H1 (cell line): ENCODE data around the gene CD28. TPM values are rescaled to one million over a fixed set of nuclear protein-coding genes. Genes with fewer than 3 reads are reported as not detected.

Experiments used
- CTCF ChIA-PET: fragments of 300-600 bp; sonication (Branson Sonifier 250); formaldehyde crosslinking; loops from one replicate; lab custom pipeline; 2021; ENCODE audit not compliant: partially characterized antibody; lab: Charles Lee
- POLR2A ChIA-PET: fragments of 300-600 bp; sonication (Branson Sonifier 250); formaldehyde crosslinking; loops from one replicate; lab custom pipeline; 2021; ENCODE audit warnings: inconsistent platforms; ENCODE audit not compliant: partially characterized antibody; lab: Charles Lee
- DNase-seq, 2 experiments: peaks; one replicate each; pipeline versions ENCODE4 v3.0.0 to v3.0.0-alpha.2; 2010 to 2022; ENCODE audit warnings: low spot score in 2 of 2, low read depth in 1 of 2, mixed read lengths in 1 of 2
- FAIRE-seq: peaks from 2 replicates; lab custom pipeline; 2011; peaks lifted over from hg19 to GRCh38; lab: Jason Lieb, UNC
- H2AFZ ChIP-seq: 2 replicates; pipeline ENCODE4 v1.8.1; 2012; ENCODE audit warnings: low read length, inconsistent platforms
- H2AK5ac ChIP-seq: 2 replicates; pipeline ENCODE4 v1.6.1; 2013; ENCODE audit warnings: low read depth, low read length
- H2BK120ac ChIP-seq: replicated peaks from 2 replicates; pipeline ENCODE3; 2013; ENCODE audit warnings: low read depth, low read length, inconsistent platforms
- H2BK12ac ChIP-seq: 2 replicates; pipeline ENCODE4 v1.6.1; 2013; ENCODE audit warnings: low read depth, low read length
- H2BK15ac ChIP-seq: 2 replicates; pipeline ENCODE4 v1.6.1; 2013; ENCODE audit warnings: low read length
- H2BK20ac ChIP-seq: 2 replicates; pipeline ENCODE4 v1.6.1; 2013; ENCODE audit warnings: low read length
- H2BK5ac ChIP-seq: 2 replicates; pipeline ENCODE4 v1.6.1; 2013; ENCODE audit warnings: low read depth, low read length
- H3K14ac ChIP-seq: 2 replicates; pipeline ENCODE4 v1.6.1; 2013; ENCODE audit warnings: inconsistent platforms; ENCODE audit not compliant: insufficient read length
- H3K18ac ChIP-seq: 2 replicates; pipeline ENCODE4 v1.6.1; 2013; ENCODE audit warnings: low read length; ENCODE audit errors: extremely low read depth
- H3K23ac ChIP-seq: 2 replicates; pipeline ENCODE4 v1.6.1; 2013; ENCODE audit warnings: inconsistent platforms; ENCODE audit not compliant: insufficient read length
- H3K23me2 ChIP-seq: 2 replicates; pipeline ENCODE4 v1.6.1; 2013; ENCODE audit warnings: low read depth, low read length
- H3K27ac ChIP-seq: 2 replicates; pipeline ENCODE4 v1.6.1; 2011; ENCODE audit warnings: low read depth, low read length, inconsistent platforms
- H3K27me3 ChIP-seq, 4 experiments: replicated peaks in 1 of 4; 1 replicate in 1 of 4; 2 replicates in 3 of 4; pipeline versions ENCODE4 v1.6.1 to v1.8.1; 2011 to 2013; ENCODE audit warnings: low read length in 3 of 4, mild to moderate bottlenecking in 3 of 4, inconsistent platforms in 2 of 4, mixed read lengths in 2 of 4, moderate library complexity in 1 of 4; ENCODE audit not compliant: control insufficient read depth in 3 of 4, insufficient read depth in 3 of 4; ENCODE audit errors: extremely low read depth in 1 of 4
- H3K36me3 ChIP-seq, 4 experiments: 2 replicates each; pipeline versions ENCODE4 v1.6.1 to v1.8.1; 2011 to 2013; ENCODE audit warnings: mild to moderate bottlenecking in 4 of 4, low read length in 3 of 4, moderate library complexity in 2 of 4, control low read depth in 1 of 4, inconsistent platforms in 1 of 4; ENCODE audit not compliant: insufficient read depth in 4 of 4, control insufficient read depth in 2 of 4
- H3K4ac ChIP-seq: replicated peaks from 2 replicates; pipeline ENCODE3; 2013; ENCODE audit warnings: low read length, low read depth, mixed read lengths, inconsistent platforms; ENCODE audit not compliant: insufficient read length
- H3K4me1 ChIP-seq, 4 experiments: replicated peaks in 1 of 4; 1 replicate in 1 of 4; 2 replicates in 3 of 4; pipeline versions ENCODE4 v1.6.1 to v1.8.1; 2011 to 2013; ENCODE audit warnings: low read length in 3 of 4, inconsistent platforms in 2 of 4, mixed read lengths in 1 of 4; ENCODE audit not compliant: insufficient read depth in 4 of 4, control insufficient read depth in 3 of 4
- H3K4me2 ChIP-seq, 2 experiments: 2 replicates each; pipeline versions ENCODE4 v1.6.1 to v1.8.1; 2011 to 2013; ENCODE audit warnings: low read depth in 2 of 2, low read length in 2 of 2, control low read depth in 1 of 2, inconsistent platforms in 1 of 2, mild to moderate bottlenecking in 1 of 2; ENCODE audit not compliant: insufficient read depth in 1 of 2
- H3K4me3 ChIP-seq, 4 experiments: fragments of 200-600, 300-600 bp in 1 of 4; sonication (generic), shearing (Covaris generic), sonication (Bioruptor Twin) in 1 of 4; 2 replicates each; pipeline versions ENCODE4 v1.5.1 to v1.8.1; 2011 to 2016; ENCODE audit warnings: low read length in 4 of 4, low read depth in 3 of 4, control low read depth in 2 of 4, inconsistent platforms in 2 of 4, mild to moderate bottlenecking in 2 of 4, mixed read lengths in 1 of 4, moderate library complexity in 1 of 4; ENCODE audit not compliant: insufficient read depth in 2 of 4; ENCODE audit errors: extremely low read depth in 1 of 4
- H3K56ac ChIP-seq: replicated peaks from 2 replicates; pipeline ENCODE3; 2013; ENCODE audit warnings: low read depth, mild to moderate bottlenecking, mixed read lengths, low read length, inconsistent platforms; ENCODE audit not compliant: insufficient read length
- H3K79me1 ChIP-seq: 2 replicates; pipeline ENCODE4 v1.6.1; 2013; ENCODE audit warnings: low read depth, low read length, control low read depth
- H3K79me2 ChIP-seq, 2 experiments: 2 replicates each; pipeline versions ENCODE4 v1.6.1 to v1.8.1; 2012 to 2013; ENCODE audit warnings: low read length in 2 of 2, mild to moderate bottlenecking in 2 of 2, inconsistent platforms in 1 of 2; ENCODE audit not compliant: insufficient read depth in 2 of 2, control insufficient read depth in 1 of 2
- H3K9ac ChIP-seq, 4 experiments: replicated peaks in 1 of 4; 1 replicate in 1 of 4; 2 replicates in 3 of 4; pipeline versions ENCODE4 v1.6.1 to v1.8.1; 2011 to 2013; ENCODE audit warnings: low read depth in 3 of 4, low read length in 3 of 4, control low read depth in 2 of 4, mild to moderate bottlenecking in 2 of 4, moderate library complexity in 2 of 4, inconsistent platforms in 1 of 4; ENCODE audit errors: extremely low read depth in 1 of 4
- H3K9me3 ChIP-seq, 2 experiments: 2 replicates each; pipeline versions ENCODE4 v1.6.1 to v1.8.1; 2012 to 2013; ENCODE audit warnings: mild to moderate bottlenecking in 2 of 2, moderate library complexity in 2 of 2, control low read depth in 1 of 2, inconsistent platforms in 1 of 2, low read depth in 1 of 2, low read length in 1 of 2, mixed read lengths in 1 of 2; ENCODE audit not compliant: insufficient read depth in 2 of 2
- H4K20me1 ChIP-seq, 2 experiments: replicated peaks in 1 of 2; 2 replicates each; pipeline versions ENCODE3 to v1.8.1; 2011 to 2013; ENCODE audit warnings: inconsistent platforms in 2 of 2, low read length in 2 of 2, mild to moderate bottlenecking in 1 of 2; ENCODE audit not compliant: insufficient read depth in 2 of 2, control insufficient read depth in 1 of 2
- H4K5ac ChIP-seq: 2 replicates; pipeline ENCODE4 v1.6.1; 2013; ENCODE audit warnings: low read length, low read depth, mixed read lengths, inconsistent platforms; ENCODE audit not compliant: insufficient read length
- H4K8ac ChIP-seq: 2 replicates; pipeline ENCODE4 v1.8.0; 2013; ENCODE audit warnings: mild to moderate bottlenecking, moderate library complexity, low read length, inconsistent platforms; ENCODE audit not compliant: insufficient read depth; ENCODE audit errors: extremely low read depth
- H4K91ac ChIP-seq: replicated peaks from 2 replicates; pipeline ENCODE3; 2013; ENCODE audit warnings: low read length, mixed read lengths, inconsistent platforms; ENCODE audit not compliant: insufficient read length
- GTF2F1 ChIP-seq: IDR thresholded peaks from 2 replicates; pipeline ENCODE4 v1.6.1; 2012; ENCODE audit warnings: low read depth, low read length, improper control_type of control experiment, borderline replicate concordance
- MAX ChIP-seq: IDR thresholded peaks from 2 replicates; pipeline ENCODE4 v1.6.1; 2012; ENCODE audit warnings: inconsistent platforms
- RNF2 ChIP-seq: fragments of 200-900, 300-1000 bp; sonication (generic); IDR thresholded peaks from 2 replicates; pipeline ENCODE4 v1.7.1; 2016; ENCODE audit warnings: borderline replicate concordance, low read depth, mild to moderate bottlenecking, antibody characterized with exemption, low read length; ENCODE audit not compliant: poor library complexity, severe bottlenecking; ENCODE audit errors: missing control alignments
- WGBS, 2 experiments: shearing (Covaris generic) in 1 of 2; methylation state at CpG; one replicate each; pipeline versions ENCODE4 v1.1.6 to v1.1.7; 2013 to 2015; ENCODE audit warnings: low lambda C conversion rate in 2 of 2, mixed read lengths in 2 of 2, inconsistent platforms in 1 of 2, low coverage in 1 of 2, missing lambda C conversion rate in 1 of 2; ENCODE audit not compliant: insufficient replicate concordance in 2 of 2, insufficient coverage in 1 of 2, insufficient read length in 1 of 2; ENCODE audit errors: extremely low coverage in 1 of 2, missing lambda C conversion rate in 1 of 2; 5-methylcytosine and 5-hydroxymethylcytosine counted together
- polyA plus RNA-seq, 7 experiments: library from polyadenylated mRNA; depleted of rRNA in 3 of 7; stranded (reverse) in 5 of 7; unstranded in 2 of 7; fragments of >200 nt in 5 of 7; fragments of 200-250 nt in 2 of 7; gene quantifications; 1 replicate in 5 of 7; 2 replicates in 1 of 7; 4 replicates in 1 of 7; pipeline versions ENCODE4 v1.2.1 to v1.2.3, GENCODE V29; 2011 to 2013; ENCODE audit warnings: missing spikeins in 2 of 7, mixed read lengths in 2 of 7
- total RNA-seq: library from RNA; stranded (reverse); fragmentation: NEBNext Ultra II Directional; extraction: Animal tissue kit (Norgen Biotek cat#: 25700); gene quantifications from 2 replicates; pipeline ENCODE4 v1.2.1, GENCODE V29; 2021

The CD28 gene
- total and polyA plus RNA-seq, 2 of the 8 experiments (the other 6 are each of a cell fraction or from before 2014, with no cell fraction given), result not detected

GRCh38 chr2:203740871-203741281 lies 34.4 kb downstream of the CD28 start:
- 86% methylated on average over 2 of the region's 2 CpGs; no CpG with 5 or more reads in 1 of the 2 experiments for WGBS, 2 experiments

More at GRCh38 chr2:203740871-203741281, 34.4 kb downstream of the CD28 start:
- no peaks in the 10 kb centered on the region for H3K36me3 ChIP-seq
- no peak overlapping the region for H3K4ac ChIP-seq
- no peaks in the 10 kb centered on the region for H3K23me2 ChIP-seq
- no peak for DNase-seq
- no peak overlapping the region for H2BK15ac ChIP-seq
- no peak overlapping the region for H3K14ac ChIP-seq
- no peak overlapping the region for H2BK120ac ChIP-seq
- no peaks in the 10 kb centered on the region for H3K79me1 ChIP-seq
- H3K4me3 ChIP-seq, result no peak overlapping the region
- TF ChIP-seq GTF2F1, result no peak
- TF ChIP-seq RNF2, result no peak
- no peak for TF ChIP-seq MAX
- TF ChIP-seq, all 59 proteins: peak for 0
- no peak overlapping the region for H3K18ac ChIP-seq
- H3K27ac ChIP-seq, result no peak overlapping the region
- H4K20me1 ChIP-seq, result no peaks in the 10 kb centered on the region
- H3K9me3 ChIP-seq, result no peaks in the 10 kb centered on the region
- ChIA-PET POLR2A (no interaction called here), CTCF (interaction anchor here (0.5 to 2.6 kb wide), 2 partner anchors 9 to 1142 kb away, joined by 3 to 10 read pairs; no protein-coding TSS in a partner anchor)
- no peak for FAIRE-seq
- H4K8ac ChIP-seq, result no peak overlapping the region
- H3K9ac ChIP-seq, result no peak overlapping the region
- no peaks in the 10 kb centered on the region for H3K79me2 ChIP-seq
- H3K56ac ChIP-seq, result no peak overlapping the region
- no peak overlapping the region for H3K4me2 ChIP-seq
- H4K91ac ChIP-seq, result no peak overlapping the region
- no peak overlapping the region for H2BK12ac ChIP-seq
- no peak overlapping the region for H2BK20ac ChIP-seq
- H3K27me3 ChIP-seq, result no peaks in the 10 kb centered on the region
- 0 out of 2 replicates have a peak overlapping the region, but pooled peaks have one; percentile 10 for H2AFZ ChIP-seq
- H2BK5ac ChIP-seq, result no peak overlapping the region
- H4K5ac ChIP-seq, result no peak overlapping the region
- no peak overlapping the region for H2AK5ac ChIP-seq
- H3K4me1 ChIP-seq, result no peaks in the 10 kb centered on the region
- no peak overlapping the region for H3K23ac ChIP-seq
